Duodenal mucosa (tissue), 2 donors: ENCODE results near the gene TMEM178B.

Experiments
- H3K27ac ChIP-seq: one replicate; pipeline ENCODE4 v1.7.0; 2013; ENCODE audit warnings: low read depth, low read length
- H3K27me3 ChIP-seq, 2 donors: one replicate each; pipeline ENCODE4 v1.7.0; 2013; ENCODE audit warnings: low read length in 2 of 2, control low read depth in 1 of 2; ENCODE audit not compliant: insufficient read depth in 2 of 2, control insufficient read depth in 1 of 2
- H3K36me3 ChIP-seq, 2 donors: one replicate each; pipeline ENCODE4 v1.7.0; 2013; ENCODE audit warnings: low read length in 2 of 2, control low read depth in 1 of 2; ENCODE audit not compliant: insufficient read depth in 2 of 2, control insufficient read depth in 1 of 2
- H3K4me1 ChIP-seq, 2 donors: one replicate each; pipeline ENCODE4 v1.7.0; 2013; ENCODE audit warnings: low read length in 2 of 2, control low read depth in 1 of 2; ENCODE audit not compliant: insufficient read depth in 2 of 2, control insufficient read depth in 1 of 2
- H3K4me3 ChIP-seq, 2 donors: one replicate each; pipeline ENCODE4 v1.7.0; 2013; ENCODE audit warnings: low read length in 2 of 2, low read depth in 1 of 2
- H3K9ac ChIP-seq, 2 donors: one replicate each; pipeline ENCODE4 v1.7.0; 2013; ENCODE audit warnings: low read length in 2 of 2, low read depth in 1 of 2
- H3K9me3 ChIP-seq, 2 donors: one replicate each; pipeline ENCODE4 v1.7.0; 2013; ENCODE audit warnings: low read length in 2 of 2, control low read depth in 1 of 2; ENCODE audit not compliant: control insufficient read depth in 1 of 2

The TMEM178B gene

GRCh38 chr7:141511676-141512396 lies 438.0 kb downstream of the TMEM178B start:
- no peak overlapping the region for H3K9ac ChIP-seq
- peaks cover 0 to 11% of the 10 kb centered on the region in 2 donors for H3K4me1 ChIP-seq
- H3K4me3 ChIP-seq, result peak overlapping the region; percentile 54 to 70
- H3K9me3 ChIP-seq, result no peaks in the 10 kb centered on the region
- H3K36me3 ChIP-seq, result no peaks in the 10 kb centered on the region
- peaks cover 11 to 34% of the 10 kb centered on the region in 2 donors for H3K27me3 ChIP-seq
- H3K27ac ChIP-seq, result no peak overlapping the region

- Histone ChIP-seq H3K9me3 (no peaks in the 10 kb centered on the region), H3K36me3 (no peaks in the 10 kb centered on the region), H3K4me3 (no peak overlapping the region), H3K4me1 (peaks cover 0 to 11% of the 10 kb centered on the region in 2 donors), H3K27me3 (peaks cover 11 to 34% of the 10 kb centered on the region in 2 donors), H3K27ac (no peak overlapping the region), H3K9ac (no peak overlapping the region)
Measured at GRCh38 chr7:141512597-141512996, 438.7 kb downstream of the TMEM178B start.

- Histone ChIP-seq H3K9me3 (no peaks in the 10 kb centered on the region), H3K4me1 (peaks cover 0 to 11% of the 10 kb centered on the region in 2 donors), H3K27me3 (peaks cover 11 to 34% of the 10 kb centered on the region in 2 donors), H3K4me3 (no peak overlapping the region), H3K9ac (no peak overlapping the region), H3K36me3 (no peaks in the 10 kb centered on the region), H3K27ac (no peak overlapping the region)
Measured at GRCh38 chr7:141513720-141514119, 439.9 kb downstream of the TMEM178B start.

DNA sequence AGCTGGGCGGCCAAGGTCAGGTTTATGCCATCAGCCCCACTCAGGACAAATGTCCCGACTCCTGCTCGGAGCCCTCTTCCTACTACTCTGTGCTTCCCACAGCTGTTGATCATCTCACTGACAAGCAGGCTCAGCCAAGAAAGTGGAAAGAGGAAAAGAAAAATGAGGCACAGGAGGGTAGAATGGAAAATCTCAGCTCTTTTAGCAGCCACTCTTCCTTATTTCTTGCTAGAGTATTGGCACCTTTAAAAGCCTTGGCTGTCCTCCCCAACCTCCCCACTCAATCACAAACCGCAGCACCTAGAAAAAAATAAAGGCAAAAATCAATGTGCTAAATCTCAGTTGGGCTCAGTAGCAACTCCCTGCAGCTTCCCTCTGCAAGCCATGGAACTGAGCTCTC lies 442.1 kb downstream of the TMEM178B start:
- no peak overlapping the region for H3K9ac ChIP-seq
- peaks cover 11 to 27% of the 10 kb centered on the region in 2 donors for H3K27me3 ChIP-seq
- H3K4me3 ChIP-seq, result no peak overlapping the region
- peaks cover 0 to 11% of the 10 kb centered on the region in 2 donors for H3K4me1 ChIP-seq
- H3K9me3 ChIP-seq, result no peaks in the 10 kb centered on the region
- no peaks in the 10 kb centered on the region for H3K36me3 ChIP-seq
- H3K27ac ChIP-seq, result no peak overlapping the region

- H3K27ac ChIP-seq, result no peak overlapping the region
- H3K9ac ChIP-seq, result no peak overlapping the region
- H3K4me1 ChIP-seq, result no peaks in the 10 kb centered on the region
- no peaks in the 10 kb centered on the region for H3K36me3 ChIP-seq
- H3K27me3 ChIP-seq, result peaks cover 0 to 6% of the 10 kb centered on the region in 2 donors
- no peak overlapping the region for H3K4me3 ChIP-seq
- no peaks in the 10 kb centered on the region for H3K9me3 ChIP-seq
Measured at GRCh38 chr7:141519623-141520022, 445.8 kb downstream of the TMEM178B start.

GRCh38 chr7:141522657-141523342 lies 448.9 kb downstream of the TMEM178B start:
- no peaks in the 10 kb centered on the region for H3K4me1 ChIP-seq
- H3K36me3 ChIP-seq, result no peaks in the 10 kb centered on the region

GRCh38 chr7:141525973-141526514 lies 452.2 kb downstream of the TMEM178B start:
- H3K27ac ChIP-seq, result no peak overlapping the region
- no peak overlapping the region for H3K4me3 ChIP-seq
- H3K9me3 ChIP-seq, result no peaks in the 10 kb centered on the region
- no peak overlapping the region for H3K9ac ChIP-seq
- H3K4me1 ChIP-seq, result no peaks in the 10 kb centered on the region
- no peaks in the 10 kb centered on the region for H3K36me3 ChIP-seq
- peaks cover 2 to 8% of the 10 kb centered on the region in 2 donors for H3K27me3 ChIP-seq

More at GRCh38 chr7:141522657-141523342, 448.9 kb downstream of the TMEM178B start:
- Histone ChIP-seq H3K27ac (no peak overlapping the region), H3K4me3 (no peak overlapping the region), H3K9ac (no peak overlapping the region), H3K9me3 (no peaks in the 10 kb centered on the region), H3K27me3 (peaks cover 0 to 4% of the 10 kb centered on the region in 2 donors)

DNA sequence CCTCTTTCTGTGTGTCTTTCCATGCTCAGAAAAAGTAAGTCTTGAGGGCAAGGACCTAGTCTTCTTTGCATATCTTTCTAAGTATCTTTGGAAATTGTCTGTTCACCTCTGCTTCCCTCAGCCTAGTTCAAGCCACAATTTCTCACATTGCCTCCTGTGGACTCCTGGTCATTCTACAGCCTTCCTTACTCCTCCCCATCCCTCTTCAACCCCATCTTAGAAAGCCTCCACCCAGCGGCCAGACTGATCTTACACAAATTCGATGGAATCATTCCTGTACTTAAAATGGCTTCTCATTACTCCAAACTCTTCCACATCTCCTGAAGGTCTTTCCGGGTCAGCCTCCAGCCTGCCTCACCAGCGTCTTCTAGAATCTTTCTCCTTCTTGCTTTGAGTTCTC lies 453.2 kb downstream of the TMEM178B start:
- Histone ChIP-seq H3K36me3 (no peaks in the 10 kb centered on the region), H3K4me1 (no peaks in the 10 kb centered on the region), H3K9me3 (no peaks in the 10 kb centered on the region), H3K9ac (no peak overlapping the region), H3K27me3 (peaks cover 2 to 8% of the 10 kb centered on the region in 2 donors), H3K4me3 (no peak overlapping the region), H3K27ac (no peak overlapping the region)

GRCh38 chr7:141528399-141528798 lies 454.5 kb downstream of the TMEM178B start:
- H3K9me3 ChIP-seq, result no peaks in the 10 kb centered on the region
- no peak overlapping the region for H3K4me3 ChIP-seq
- H3K27me3 ChIP-seq, result peaks cover 2 to 8% of the 10 kb centered on the region in 2 donors
- no peak overlapping the region for H3K27ac ChIP-seq
- no peaks in the 10 kb centered on the region for H3K4me1 ChIP-seq
- H3K9ac ChIP-seq, result no peak overlapping the region
- no peaks in the 10 kb centered on the region for H3K36me3 ChIP-seq
